ENCODE results near the gene SLC12A9. TPM values are rescaled to one million over a fixed set of nuclear protein-coding genes. Genes with fewer than 3 reads are reported as not detected.

The SLC12A9 gene
- total and polyA plus RNA-seq, 2 experiments from 2014 or later: 10.3 to 39.9 TPM

GRCh38 chr7:100891568-100892247 lies 39.2 kb downstream of the SLC12A9 start (continued):
- TF ChIP-seq ZNF114 (CRISPR knock-in tag; IDR thresholded peaks at IDR 0.05) (no peak), EZH2 (IDR thresholded peaks at IDR 0.05; ENCODE audit: low read depth, unreplicated experiment) (no peak), POLR2AphosphoS5 (IDR thresholded peaks at IDR 0.05; ENCODE audit: low read depth) (no peak), STAT1 (IDR thresholded peaks at IDR 0.05; ENCODE audit: unreplicated experiment) (no peak), EZH2phosphoT487 (IDR thresholded peaks at IDR 0.05; ENCODE audit: unreplicated experiment) (no peak), ZNF331 (CRISPR knock-in tag; IDR thresholded peaks at IDR 0.05; ENCODE audit: low read depth) (no peak), CTCF (conservative IDR thresholded peaks at IDR 0.05; ENCODE audit: low read depth in 2 of 2) (no peak)

- DNase-seq (ENCODE audit: low spot score) (no peak), ATAC-seq (no peak)
- H3K4me1 ChIP-seq (ENCODE audit: insufficient read depth): peaks cover 18% of the 10 kb centered on the region
- H3K4me2 ChIP-seq: no peak overlapping the region; the same call in 1 of the 2 replicates
- Mint-ChIP-seq H3K9me3 (peaks cover 4% of the 10 kb centered on the region; the same call in 2 of the 3 replicates), H3K4me1 (peaks cover 34% of the 10 kb centered on the region), H3K27me3 (ENCODE audit: insufficient read depth, low read depth, poor library complexity) (peaks cover 47% of the 10 kb centered on the region), H3K27ac (no peak overlapping the region), H3K36me3 (ENCODE audit: low read depth) (peaks cover 12% of the 10 kb centered on the region), H3K4me3 (peak overlapping the region; percentile 87)
- peaks cover 6% of the 10 kb centered on the region; the same call in 1 of the 2 replicates for H4K20me1 ChIP-seq (replicated peaks; ENCODE audit: insufficient read depth)
- H2AFZ ChIP-seq: no peak overlapping the region
- H3K9me2 ChIP-seq (ENCODE audit: insufficient read depth): no peaks in the 10 kb centered on the region
- no peak overlapping the region for H3K4me3 ChIP-seq
- peaks cover 34% of the 10 kb centered on the region for H3K27me3 ChIP-seq (ENCODE audit: insufficient read depth)
- peaks cover 20% of the 10 kb centered on the region for H3F3A ChIP-seq (replicated peaks; ENCODE audit: low read depth)
- peaks cover 8% of the 10 kb centered on the region for H3K36me3 ChIP-seq (ENCODE audit: insufficient read depth)
- H3K27ac ChIP-seq (ENCODE audit: low read depth): no peak overlapping the region
- peaks cover 16% of the 10 kb centered on the region for H3K79me2 ChIP-seq (replicated peaks; ENCODE audit: insufficient read depth)
- TF ChIP-seq ETS1 (IDR thresholded peaks at IDR 0.05): no peak
- TF ChIP-seq CTCF (conservative IDR thresholded peaks at IDR 0.05; ENCODE audit: low read depth in 2 of 2): no peak
- no peak for TF ChIP-seq EZH2 (IDR thresholded peaks at IDR 0.05; ENCODE audit: low read depth, unreplicated experiment)
- no peak for TF ChIP-seq ZNF462 (CRISPR knock-in tag; IDR thresholded peaks at IDR 0.05)
- TF ChIP-seq POLR2AphosphoS5 (IDR thresholded peaks at IDR 0.05; ENCODE audit: low read depth): no peak
Measured at GRCh38 chr7:100892364-100893317, 40.1 kb downstream of the SLC12A9 start.

Data from GM23338 (cell line).